Measurements from ENCODE around the gene ZFHX3.

ZFHX3 gene

DNA sequence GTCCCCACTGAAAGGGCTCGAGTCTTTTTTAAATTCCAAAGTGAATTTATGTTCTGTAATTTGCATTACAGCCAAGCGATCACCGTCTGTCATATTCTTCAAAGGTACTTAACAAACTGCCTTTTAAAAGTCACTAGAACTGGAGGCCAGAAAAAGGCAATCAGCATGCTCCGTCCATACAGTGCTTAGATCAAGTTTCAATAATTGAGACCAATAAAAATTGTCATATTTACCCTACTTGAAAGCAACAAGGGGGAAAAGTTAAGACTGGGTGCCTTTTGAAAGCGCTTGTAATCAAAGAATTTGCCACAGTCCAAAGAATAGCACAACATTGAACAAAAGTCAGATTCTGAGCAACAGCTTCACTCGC lies 9.0 kb upstream of the ZFHX3 start:
- no peak for DNase-seq (ENCODE audit: low read depth in 2 of 2, low spot score in 1 of 2)

DNA sequence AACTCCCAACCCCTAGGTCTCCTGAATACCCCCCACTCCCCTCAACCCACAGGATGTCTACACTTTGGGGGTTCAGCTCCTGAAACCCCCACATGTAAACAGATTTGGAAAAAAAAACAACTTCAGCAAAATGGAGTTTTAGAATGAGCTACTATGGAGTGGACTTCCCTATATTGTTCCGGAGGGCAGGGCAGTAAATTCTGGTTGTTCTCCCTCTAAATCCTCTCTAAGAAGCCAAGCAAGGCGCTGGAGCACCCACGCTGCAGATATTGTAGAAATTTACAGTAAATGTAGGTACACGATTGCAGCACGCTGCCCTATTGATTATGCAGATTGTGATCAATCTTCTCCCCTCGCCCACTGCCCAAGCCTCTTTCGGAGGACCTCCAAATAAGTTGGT lies 8.5 kb upstream of the ZFHX3 start:
- no peak for DNase-seq (ENCODE audit: low read depth in 2 of 2, low spot score in 1 of 2)

DNA sequence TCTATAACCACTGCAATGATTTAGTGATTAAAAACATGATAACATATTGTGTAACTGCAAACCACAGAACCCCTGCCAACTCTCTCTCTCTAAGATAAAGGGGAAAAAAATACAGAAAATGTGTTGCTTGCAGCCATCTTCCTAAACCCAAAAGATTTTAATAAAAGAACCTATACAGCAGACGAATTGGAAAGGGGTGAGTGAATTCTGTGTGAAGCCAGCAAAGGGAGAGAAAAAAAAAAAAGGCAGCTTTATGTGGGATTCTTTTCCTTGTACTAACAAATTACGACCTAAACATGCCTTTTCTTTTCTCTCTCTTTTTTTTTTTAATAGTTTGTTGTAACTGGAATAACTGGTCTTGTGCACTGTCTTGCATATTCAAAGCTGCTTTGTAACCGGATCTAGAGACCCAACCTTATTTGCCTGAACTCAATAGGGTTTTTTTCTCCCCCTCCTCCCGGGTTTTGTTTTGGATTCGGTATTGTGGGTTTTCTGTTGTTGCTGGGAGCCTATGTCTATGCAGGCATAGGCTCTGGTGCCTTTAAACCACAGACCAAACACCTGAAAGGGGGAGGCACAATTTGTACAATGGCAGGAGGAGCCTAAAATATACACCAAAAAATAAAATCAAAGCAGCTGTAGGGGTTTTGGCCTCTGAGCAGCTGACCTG lies 7.0 kb upstream of the ZFHX3 start:
- no peak for DNase-seq (ENCODE audit: low read depth in 2 of 2, low spot score in 1 of 2)

DNA sequence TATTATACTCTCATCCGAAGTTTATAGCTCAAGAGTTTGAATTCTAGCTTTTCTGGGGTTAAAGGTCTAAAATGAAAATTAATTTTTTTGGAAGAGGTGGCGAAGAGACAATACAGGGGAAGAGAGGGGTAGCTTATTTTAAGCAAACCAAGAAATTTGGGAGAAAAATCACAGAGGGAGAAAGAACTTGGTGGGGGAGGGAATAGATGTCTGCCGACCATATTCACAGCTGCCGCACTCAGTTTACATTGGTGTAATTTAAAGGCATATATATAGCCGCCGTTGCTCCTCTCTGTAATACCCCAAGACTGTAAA lies 6.5 kb upstream of the ZFHX3 start:
- no peak for DNase-seq (ENCODE audit: low read depth in 2 of 2, low spot score in 1 of 2)

DNA sequence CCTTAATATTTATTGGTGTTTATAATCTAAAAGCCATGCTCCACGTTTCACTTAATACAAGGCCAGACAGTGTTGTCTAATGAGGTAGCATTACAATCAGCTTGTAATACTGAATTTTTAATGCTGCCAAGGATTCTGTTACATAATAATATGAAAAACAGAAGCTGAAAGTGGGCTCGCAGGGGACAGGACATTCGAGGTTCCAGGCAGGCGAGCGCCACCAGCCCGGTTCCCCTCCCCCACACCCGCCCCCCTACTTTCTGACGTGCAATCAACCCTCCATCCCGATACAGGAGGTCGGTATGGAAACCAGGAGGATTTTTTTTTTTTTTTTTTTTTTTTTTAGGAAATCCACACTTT lies 6.2 kb upstream of the ZFHX3 start:
- DNase-seq (ENCODE audit: low read depth in 2 of 2, low spot score in 1 of 2) = no peak

DNA sequence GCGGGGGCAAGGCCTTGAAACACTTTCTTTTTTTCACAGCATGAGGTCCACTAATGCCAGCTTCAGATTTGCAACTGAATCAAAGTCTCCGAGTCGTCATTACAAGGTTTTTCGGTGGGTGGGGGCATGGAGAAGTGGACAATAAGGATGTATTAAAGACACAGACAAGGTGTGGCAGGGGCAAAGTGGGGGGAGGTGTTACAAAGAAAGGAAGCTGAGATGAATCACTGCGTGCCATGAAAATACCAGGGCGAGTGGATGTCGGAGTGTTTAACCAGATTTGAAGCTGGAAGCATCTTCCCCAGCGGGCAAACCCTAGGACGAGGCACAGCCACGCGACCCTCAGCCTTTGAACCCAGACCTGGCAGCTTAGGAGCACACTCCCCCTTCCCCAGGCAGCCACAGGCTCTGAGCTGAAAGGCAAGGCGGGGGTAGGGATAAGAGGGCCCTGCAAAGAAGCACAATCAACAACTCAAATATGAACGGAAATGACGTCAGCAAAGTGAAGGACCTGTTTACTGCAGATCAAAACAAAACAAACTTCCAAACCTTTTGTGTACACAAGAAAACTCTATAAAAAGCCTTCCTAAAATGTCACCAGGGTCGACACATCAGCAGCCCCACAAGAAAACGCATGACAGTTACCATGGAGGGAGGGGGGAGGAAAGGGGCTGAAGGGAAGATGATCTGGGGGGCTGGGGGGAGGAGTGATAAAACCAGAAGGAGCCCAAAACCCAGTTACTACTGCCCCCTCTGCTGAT lies 5.6 kb upstream of the ZFHX3 start:
- DNase-seq (ENCODE audit: low read depth in 2 of 2, low spot score in 1 of 2) = no peak

DNA sequence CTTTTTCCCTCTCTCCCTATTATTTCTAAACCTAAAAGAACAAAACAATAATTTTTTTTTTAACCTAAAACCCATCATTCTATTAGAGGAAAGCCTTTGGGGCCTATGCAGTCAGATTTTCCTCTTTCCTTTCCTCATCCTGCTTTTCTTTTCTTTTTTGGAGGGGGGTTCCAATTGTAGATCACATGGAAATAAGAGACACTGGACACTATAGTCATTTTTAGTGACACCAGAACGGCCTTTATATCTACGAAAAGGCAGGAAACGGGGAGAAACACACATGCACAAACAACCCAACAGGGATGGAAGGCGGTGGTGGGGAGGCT lies 5.1 kb upstream of the ZFHX3 start:
- DNase-seq (ENCODE audit: low read depth in 2 of 2, low spot score in 1 of 2) = no peak

DNA sequence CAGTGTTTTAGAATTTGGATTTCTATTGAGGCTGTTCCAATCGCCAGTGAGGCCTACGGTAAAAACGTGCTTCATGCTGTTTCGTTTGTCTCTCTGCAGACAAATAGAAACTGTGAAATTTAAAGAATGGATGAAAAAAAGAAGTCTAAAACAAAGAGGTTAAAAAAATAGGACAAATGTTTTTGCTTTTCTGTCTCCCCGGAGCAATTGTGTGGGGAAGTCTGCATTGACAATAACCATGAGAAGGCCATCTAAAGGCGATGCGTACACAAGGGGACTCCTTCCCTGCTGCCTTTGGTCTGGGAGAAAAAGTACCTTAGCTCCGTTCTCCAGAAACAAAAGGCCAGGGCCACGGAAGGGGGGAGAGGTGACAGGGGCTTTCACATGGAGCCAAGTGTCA lies 4.6 kb upstream of the ZFHX3 start:
- DNase-seq (ENCODE audit: low read depth in 2 of 2, low spot score in 1 of 2) = no peak

DNA sequence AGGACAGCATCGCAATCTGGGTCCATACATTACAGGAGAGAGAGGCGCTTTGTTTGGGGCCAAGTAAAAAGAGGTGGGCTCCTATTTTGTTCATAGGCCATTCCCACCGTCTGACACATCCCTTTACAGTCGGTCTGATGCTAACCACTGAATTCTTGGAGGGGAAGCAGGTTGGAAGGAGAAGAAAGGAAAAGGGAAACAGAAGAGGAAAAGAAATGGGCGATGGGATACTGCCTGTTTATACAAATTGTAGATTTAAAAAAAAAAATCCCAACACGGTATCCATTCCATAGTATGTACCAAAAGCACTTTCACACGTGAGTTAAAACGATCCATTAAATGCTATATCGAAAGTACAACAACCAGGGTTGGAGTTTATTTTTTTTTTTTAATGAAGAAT lies 4.0 kb upstream of the ZFHX3 start:
- no peak for DNase-seq (ENCODE audit: low read depth in 2 of 2, low spot score in 1 of 2)

DNA sequence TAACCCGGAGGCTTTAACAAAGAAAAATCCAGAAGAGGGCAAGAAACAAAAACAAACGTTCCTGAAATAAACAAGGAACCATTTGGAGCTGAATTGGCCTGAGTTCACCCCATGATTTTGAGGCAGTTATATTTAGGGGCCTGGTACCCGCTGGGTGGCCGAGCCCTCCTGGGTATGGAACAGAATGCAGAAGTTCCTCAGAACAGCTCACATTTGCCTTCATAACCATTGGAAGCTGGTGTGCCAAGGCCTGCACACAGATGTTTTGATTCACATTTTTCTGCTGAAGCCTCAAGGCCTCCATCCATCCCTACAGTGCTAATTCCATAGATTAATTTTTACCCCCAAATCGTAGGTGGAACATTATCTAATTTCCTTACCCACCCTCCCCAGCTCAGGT lies 3.3 kb upstream of the ZFHX3 start:
- no peak for DNase-seq (ENCODE audit: low read depth in 2 of 2, low spot score in 1 of 2)

DNA sequence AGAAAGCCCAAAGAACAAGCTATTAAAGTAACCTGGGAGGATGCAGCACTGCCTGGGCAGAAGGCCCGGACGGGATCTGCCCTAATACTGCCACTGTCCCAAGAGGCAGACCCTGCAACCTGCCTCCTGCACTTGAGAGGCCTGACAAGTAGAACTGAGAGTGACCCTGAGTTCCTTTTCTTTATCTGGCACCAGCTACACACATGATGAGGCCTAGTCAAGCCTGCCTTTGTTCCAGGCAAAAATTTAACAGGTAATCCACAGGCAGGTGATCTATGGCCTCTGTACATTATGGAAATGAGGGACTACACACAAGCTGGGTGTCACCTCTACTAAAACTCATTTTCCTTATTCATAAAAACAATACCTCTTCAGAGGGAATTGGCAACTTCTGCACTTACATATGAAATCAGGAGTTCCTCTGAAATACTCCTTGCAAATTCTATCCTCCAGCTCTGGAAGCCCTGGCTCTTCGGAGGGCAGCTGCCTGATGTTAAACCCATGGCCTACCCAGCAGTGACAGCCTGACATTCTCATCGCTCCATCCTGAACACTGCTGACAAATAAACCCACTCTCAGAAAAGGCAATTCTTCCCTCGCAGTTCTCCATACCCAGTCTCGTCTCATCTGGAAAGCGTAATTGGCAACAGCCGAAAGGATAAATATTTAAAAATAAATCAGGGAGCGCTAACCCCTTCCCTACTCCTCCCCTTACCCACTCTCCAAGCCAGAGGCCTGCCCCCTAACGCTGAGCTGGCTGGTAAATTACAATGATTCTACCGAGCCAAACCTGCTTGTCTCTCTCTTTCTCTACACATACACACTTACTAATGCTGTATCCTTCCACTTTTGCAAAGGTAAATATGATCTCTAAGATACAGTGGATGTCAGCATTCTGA lies 2.5 kb upstream of the ZFHX3 start:
- DNase-seq (ENCODE audit: low read depth in 2 of 2, low spot score in 1 of 2) = no peak

DNA sequence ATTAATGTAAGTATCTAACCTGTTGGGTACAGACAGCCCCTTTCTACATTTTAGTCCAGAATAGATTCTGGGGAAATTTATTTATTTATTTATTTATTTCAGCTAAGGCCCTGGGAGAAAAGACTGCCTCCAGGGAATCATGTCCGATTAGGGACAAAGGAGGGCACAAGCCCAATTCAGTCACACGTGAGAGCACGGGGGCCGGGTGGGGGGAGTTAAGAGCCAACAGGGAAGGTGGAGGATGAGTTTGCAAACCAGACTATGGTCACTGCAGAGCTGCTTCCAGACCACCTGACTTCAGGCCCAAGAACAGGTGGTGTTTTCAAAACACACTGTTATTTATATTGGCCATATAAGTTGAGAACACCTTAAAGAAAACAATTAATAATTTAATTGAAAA lies 1.6 kb upstream of the ZFHX3 start:
- DNase-seq (ENCODE audit: low read depth in 2 of 2, low spot score in 1 of 2) = no peak

DNA sequence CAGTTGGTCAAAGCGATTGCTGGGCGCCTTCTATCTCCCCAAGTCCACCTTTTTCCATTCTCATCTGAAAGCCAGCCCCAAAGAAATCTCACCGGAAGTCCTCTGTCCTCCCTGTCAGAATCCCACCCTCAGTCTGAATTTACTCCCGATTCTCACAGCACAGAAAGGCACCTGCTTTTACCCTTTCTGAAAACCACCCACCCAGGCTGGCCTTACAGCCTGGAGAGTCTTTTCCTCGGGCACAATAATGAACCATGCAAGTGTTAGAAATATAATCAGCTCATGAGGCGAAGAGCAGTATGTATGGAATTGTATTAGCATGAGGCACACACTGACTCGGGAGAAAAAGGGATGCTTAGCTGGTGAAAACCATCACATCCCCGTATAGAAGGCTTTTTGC lies 1.2 kb upstream of the ZFHX3 start:
- DNase-seq (ENCODE audit: low read depth in 2 of 2, low spot score in 1 of 2) = no peak

DNA sequence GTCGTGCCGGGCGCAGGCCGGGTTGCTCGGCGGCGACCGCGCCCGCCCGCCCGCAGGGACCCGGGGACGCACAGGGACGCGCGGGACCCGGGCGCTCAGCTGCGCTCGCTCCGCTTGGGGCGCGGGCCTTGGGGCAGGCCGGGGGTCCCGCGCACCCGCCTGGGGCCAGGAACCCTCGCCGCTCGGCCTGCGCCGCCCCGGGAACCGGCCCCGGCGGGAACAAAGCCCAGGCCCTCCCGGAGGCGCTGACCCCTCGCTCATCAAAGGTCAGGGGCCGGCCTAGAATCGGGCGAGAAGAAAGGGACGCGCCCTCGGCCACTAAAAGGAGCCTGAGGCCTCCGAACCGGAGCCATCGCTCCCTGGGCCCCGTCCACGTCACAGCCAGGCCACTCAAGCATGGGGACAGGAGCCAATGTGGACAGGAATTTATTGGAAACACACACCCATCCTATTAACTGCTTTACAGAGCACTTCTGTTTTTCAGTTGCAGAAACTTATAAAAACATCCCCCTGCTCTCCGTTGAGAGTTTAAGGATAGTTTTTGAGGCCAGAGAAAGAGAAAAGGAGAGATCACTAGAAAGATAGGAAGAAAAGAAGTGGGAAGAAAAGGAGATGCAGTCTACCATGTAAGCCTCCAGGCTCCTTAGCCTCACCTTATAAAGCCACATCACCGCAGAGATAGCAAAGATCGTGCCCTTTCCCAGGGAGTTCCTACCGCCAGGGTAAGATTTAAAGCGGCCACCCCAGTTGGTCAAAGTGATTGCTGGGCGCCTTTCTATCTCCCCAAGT lies 558 bp upstream of the ZFHX3 start:
- DNase-seq (ENCODE audit: low read depth in 2 of 2, low spot score in 1 of 2) = no peak

DNA sequence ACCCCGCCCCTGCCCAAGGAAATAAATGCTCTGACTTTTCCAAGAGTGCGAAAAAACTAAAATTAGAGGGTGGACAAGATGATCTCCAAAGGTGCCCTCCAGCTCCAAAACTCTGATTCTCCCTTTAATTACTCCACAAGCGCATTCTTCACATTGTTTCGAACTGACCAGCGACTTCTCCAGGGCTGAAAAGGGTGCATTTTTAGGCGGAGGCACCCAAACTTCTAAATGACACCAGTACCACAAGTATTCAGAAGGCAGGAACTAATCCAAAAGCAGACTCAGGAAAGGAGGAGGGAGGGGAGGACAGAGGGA lies 750 bp downstream of the ZFHX3 start:
- no peak for DNase-seq (ENCODE audit: low read depth in 2 of 2, low spot score in 1 of 2)

DNA sequence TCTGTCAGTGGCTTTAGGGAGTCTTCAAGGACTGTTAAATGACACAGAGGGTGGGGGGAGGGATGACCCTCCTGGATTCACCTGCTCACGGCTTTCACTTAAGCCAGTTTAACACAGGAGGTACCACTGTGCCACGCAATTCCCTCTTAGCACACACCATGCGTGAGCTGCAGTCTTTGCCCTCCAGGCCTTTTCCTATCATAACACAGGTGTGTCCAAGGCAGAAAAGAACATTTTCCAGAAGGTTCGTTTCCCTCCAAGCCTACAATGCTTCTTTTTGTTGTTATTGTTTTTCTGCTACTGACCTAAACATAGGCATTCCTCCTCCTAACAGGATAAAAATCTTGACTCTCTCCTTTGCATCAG lies 1.1 kb downstream of the ZFHX3 start:
- no peak for DNase-seq (ENCODE audit: low read depth in 2 of 2, low spot score in 1 of 2)

DNA sequence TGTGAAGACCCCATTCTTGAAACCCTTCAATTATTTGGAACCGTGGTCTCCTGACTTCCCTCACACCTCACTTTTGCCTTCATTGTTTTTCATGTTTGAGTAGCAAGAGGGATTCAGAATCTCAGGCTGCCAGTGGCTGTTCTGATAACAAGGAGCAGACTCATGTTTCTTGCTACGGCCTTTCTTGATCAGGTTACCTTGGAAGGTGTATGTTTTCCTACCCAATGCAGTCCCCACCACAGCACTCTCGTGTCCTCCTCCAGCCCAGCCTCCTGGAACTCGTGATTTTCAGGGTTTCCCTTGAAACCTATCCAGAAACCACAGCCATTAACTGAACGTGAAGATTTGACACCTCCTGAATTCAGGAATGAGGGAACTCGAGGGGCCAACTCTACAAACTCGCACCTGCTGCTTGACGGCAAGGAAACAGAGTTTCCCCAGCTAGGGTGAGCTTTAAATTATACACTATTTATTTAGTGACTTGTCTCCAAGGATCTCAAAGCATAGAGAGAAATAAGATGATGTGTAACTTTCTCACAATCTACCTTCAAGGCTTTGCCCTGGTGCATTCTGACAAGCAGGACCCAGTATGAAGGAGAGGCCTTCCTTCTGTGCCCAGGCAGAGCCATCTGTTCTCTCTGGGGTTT lies 1.6 kb downstream of the ZFHX3 start:
- no peak for DNase-seq (ENCODE audit: low read depth in 2 of 2, low spot score in 1 of 2)

DNA sequence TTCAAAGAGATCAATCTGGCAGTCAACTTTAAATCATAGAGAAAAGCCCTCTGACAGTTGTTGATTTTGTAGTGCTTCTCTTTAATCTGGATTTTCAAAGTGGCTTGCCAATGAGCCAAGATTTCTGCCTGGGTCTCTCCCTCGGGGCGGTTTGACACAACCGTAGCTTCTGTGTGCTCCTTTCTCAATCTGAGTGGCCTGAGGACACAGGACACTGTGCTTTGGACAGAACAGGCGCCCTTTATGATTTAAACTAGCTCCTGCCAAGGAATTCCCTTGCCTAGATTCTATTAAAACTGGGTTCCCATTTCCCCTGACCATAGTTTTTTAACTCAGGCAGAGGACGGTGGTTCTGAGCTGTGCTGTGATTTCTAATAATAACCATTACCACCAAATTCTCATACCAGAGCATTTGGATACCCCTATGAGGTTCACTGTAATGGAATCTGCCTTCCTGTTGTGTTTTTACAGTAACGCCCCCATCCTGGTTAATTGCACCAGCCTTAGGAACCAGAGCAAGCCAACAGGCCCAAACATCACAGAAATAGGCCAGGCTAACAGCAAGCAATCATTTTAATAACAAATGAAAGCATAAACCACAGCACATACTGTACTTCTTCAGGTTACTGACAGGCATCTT lies 4.0 kb downstream of the ZFHX3 start:
- no peak for DNase-seq (ENCODE audit: low read depth in 2 of 2, low spot score in 1 of 2)

DNA sequence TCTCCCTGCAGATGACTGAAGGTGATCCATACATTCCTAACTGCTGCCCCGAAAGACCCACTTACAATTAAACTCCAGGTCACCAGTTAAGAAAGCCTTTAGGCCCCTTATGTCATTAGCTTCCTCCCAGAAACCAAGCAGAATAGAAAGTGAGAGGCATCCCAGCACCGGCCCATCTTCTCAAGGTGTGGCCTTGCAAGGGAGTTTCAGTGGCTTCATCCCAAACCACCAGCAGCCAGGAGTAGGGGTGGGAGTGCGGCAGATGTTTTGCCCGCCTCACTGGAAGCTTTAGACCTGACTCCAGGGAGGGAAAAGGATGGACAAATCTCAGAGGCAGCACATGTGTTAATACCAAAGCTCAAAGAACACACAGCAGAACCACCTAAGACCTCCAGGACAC lies 5.1 kb downstream of the ZFHX3 start:
- no peak for DNase-seq (ENCODE audit: low read depth in 2 of 2, low spot score in 1 of 2)

DNA sequence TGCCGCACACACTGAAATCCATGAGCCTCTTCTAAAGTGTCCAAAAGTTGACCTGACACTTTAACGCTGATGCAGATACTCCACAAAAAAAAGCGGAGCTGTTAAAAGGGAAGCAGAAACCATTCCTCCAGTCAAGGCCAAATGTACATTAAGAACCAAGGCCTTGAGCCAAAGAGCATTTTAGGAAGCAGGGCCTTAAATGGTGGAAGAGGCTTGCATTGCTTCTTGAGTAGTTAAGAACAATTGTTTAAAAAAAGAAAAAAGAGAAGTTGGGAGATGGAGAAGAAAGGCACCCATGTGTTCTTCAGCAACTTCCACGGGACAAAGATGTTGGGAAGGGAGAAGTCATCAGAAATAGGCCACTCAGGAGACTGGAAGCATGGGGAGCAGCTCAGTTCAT lies 6.3 kb downstream of the ZFHX3 start:
- DNase-seq (ENCODE audit: low read depth in 2 of 2, low spot score in 1 of 2) = no peak

Measured in stimulated activated CD8-positive, alpha-beta memory T cell treated with anti-CD3 and anti-CD28 coated beads, Interleukin-4, amount 100 ng/mL, for 4 hours (primary cell).